GM12891 (cell line): Measurements from ENCODE around the gene NLK.

Source experiments
- POLR2A ChIP-seq: IDR thresholded peaks from 2 replicates; pipeline ENCODE4 v1.6.1; 2011; ENCODE audit warnings: low read depth, low read length, control low read depth
- POLR2AphosphoS5 ChIP-seq: IDR thresholded peaks from 2 replicates; pipeline ENCODE4 v1.6.1; 2011; ENCODE audit warnings: low read depth, low read length, control low read depth
- POU2F2 ChIP-seq: IDR thresholded peaks from 2 replicates; pipeline ENCODE4 v1.6.1; 2011; ENCODE audit warnings: low read depth, mild to moderate bottlenecking, control low read depth, low read length, moderate library complexity
- SPI1 ChIP-seq: IDR thresholded peaks from 2 replicates; pipeline ENCODE4 v1.6.1; 2011; ENCODE audit warnings: low read depth, low read length, control low read depth
- TAF1 ChIP-seq: IDR thresholded peaks from 2 replicates; pipeline ENCODE4 v1.6.1; 2011; ENCODE audit warnings: low read depth, low read length, control low read depth

- TF ChIP-seq POLR2AphosphoS5 (no peak), POU2F2 (no peak), POLR2A (no peak), SPI1 (no peak), TAF1 (no peak)
Observed at GRCh38 chr17:27997044-27997401, 45.5 kb upstream of the NLK start.
